Stomach (tissue), 9 donors: ENCODE data around the gene NCAPG2. TPM values are rescaled to one million over a fixed set of nuclear protein-coding genes. Genes with fewer than 3 reads are reported as not detected.
"Not testable (repeated sequence)": the region's sequence is repeated elsewhere in the genome, so short reads cannot be mapped to it uniquely, and the experiment has no call there.

Experiments
- DNase-seq, 2 donors: peaks; one replicate each; pipeline versions ENCODE4 v3.0.0 to v3.0.0-alpha.2; 2013 to 2019
- H3K27ac ChIP-seq, 5 donors: fragments of 200-600 bp in 4 of 5; sonication (generic) in 4 of 5; one replicate each; pipeline ENCODE4 v1.5.1; 2013 to 2019; ENCODE audit warnings: mild to moderate bottlenecking in 1 of 5, moderate library complexity in 1 of 5
- H3K27me3 ChIP-seq, 3 donors: fragments of 200-600 bp; sonication (generic); one replicate each; pipeline ENCODE4 v1.5.1; 2017 to 2019; ENCODE audit warnings: mixed run types in 1 of 3
- H3K36me3 ChIP-seq, 4 donors: fragments of 200-600 bp; sonication (generic); 1 replicate in 3 of 4; 2 replicates in 1 of 4; pipeline ENCODE4 v1.5.1; 2016 to 2019
- H3K4me1 ChIP-seq, 4 donors: fragments of 200-600 bp; sonication (generic); one replicate each; pipeline ENCODE4 v1.5.1; 2016 to 2019
- H3K4me3 ChIP-seq, 4 donors: fragments of 200-600 bp; sonication (generic) in 3 of 4; one replicate each; pipeline ENCODE4 v1.5.1; 2016 to 2019; ENCODE audit warnings: mild to moderate bottlenecking in 1 of 4
- H3K9me3 ChIP-seq, 4 donors: fragments of 200-600 bp; sonication (generic); one replicate each; pipeline ENCODE4 v1.5.1; 2016 to 2019
- CTCF ChIP-seq, 7 experiments: fragments of 450-650 bp in 4 of 7; fragments of 200-600 bp in 3 of 7; sonication (generic) in 3 of 7; IDR thresholded peaks; one replicate each; pipeline ENCODE4 v1.5.1; 2016 to 2019; ENCODE audit warnings: antibody characterized with exemption in 7 of 7, control low read depth in 2 of 7, mild to moderate bottlenecking in 1 of 7
- EP300 ChIP-seq: sonication (generic); formaldehyde crosslinking; IDR thresholded peaks from one replicate; pipeline ENCODE4 v1.6.1; 2017; ENCODE audit warnings: antibody characterized with exemption
- POLR2A ChIP-seq, 4 donors: fragments of 450-650 bp; IDR thresholded peaks; one replicate each; pipeline ENCODE4 v1.6.1; 2016; ENCODE audit warnings: antibody characterized with exemption in 4 of 4, control low read depth in 2 of 4, mild to moderate bottlenecking in 1 of 4, moderate library complexity in 1 of 4
- POLR2AphosphoS5 ChIP-seq, 3 donors: sonication (generic); formaldehyde crosslinking; IDR thresholded peaks; one replicate each; pipeline ENCODE4 v1.6.1; 2016; ENCODE audit warnings: antibody characterized with exemption in 3 of 3
- WGBS, 5 donors: extraction: QIAGEN DNeasy Blood & Tissue Kit in 3 of 5; methylation state at CpG; one replicate each; pipeline versions ENCODE4 v1.1.5 to v1.1.7; 2013 to 2018; 5-methylcytosine and 5-hydroxymethylcytosine counted together
- intact Hi-C: fragments of 100-400 bp; cut with DNase I; formaldehyde crosslinking; loops from one replicate; pipeline ENCODE4 v1.15.1; 2023; ENCODE audit warnings: low total_unique reads
- polyA plus RNA-seq, 3 donors: library from polyadenylated mRNA; stranded (reverse); fragments of 200-250 nt; gene quantifications; one replicate each; pipeline ENCODE4 v1.2.3, GENCODE V29; 2013
- total RNA-seq, 5 donors: library from RNA; depleted of rRNA; stranded (reverse); fragments of >200 nt; gene quantifications; one replicate each; pipeline versions ENCODE4 v1.1.0 to v1.2.3, GENCODE V29; 2014 to 2016
- donor health status: healthy with polysubstance abuse.
- donor health status: Bipolar disorder and iron deficiency.
- donor health status: healthy.

NCAPG2 gene
- total and polyA plus RNA-seq, 8 donors = 2.6 to 24.2 (median 8.3) TPM

GRCh38 chr7:158702944-158703343 lies 1.7 kb downstream of the NCAPG2 start:
- intact Hi-C loops = loop anchor here (5.0 kb wide), 1 partner anchor 274 kb away; no protein-coding TSS in a partner anchor
- 54 to 73% (median 59%) methylated on average over 3 of the region's 3 CpGs for WGBS, 5 donors
- H3K27me3 ChIP-seq = no peaks in the 10 kb centered on the region
- no peak overlapping the region for H3K27ac ChIP-seq
- H3K36me3 ChIP-seq = peaks cover 0 to 10% (median 4%) of the 10 kb centered on the region in 4 donors
- H3K4me3 ChIP-seq = no peak overlapping the region
- H3K9me3 ChIP-seq = peaks cover 0 to 8% (median 0%) of the 10 kb centered on the region in 4 donors
- no peak for TF ChIP-seq CTCF (IDR thresholded peaks at IDR 0.05)
- TF ChIP-seq POLR2AphosphoS5 (IDR thresholded peaks at IDR 0.05) = no peak
- no peak for TF ChIP-seq EP300
- TF ChIP-seq POLR2A (IDR thresholded peaks at IDR 0.05) = no peak
- peaks cover 7 to 28% (median 21%) of the 10 kb centered on the region in 4 donors for H3K4me1 ChIP-seq
- no peak for DNase-seq

GRCh38 chr7:158702196-158702595 lies 2.4 kb downstream of the NCAPG2 start:
- H3K9me3 ChIP-seq = peaks cover 0 to 1% (median 0%) of the 10 kb centered on the region in 4 donors
- TF ChIP-seq CTCF (IDR thresholded peaks at IDR 0.05) (no peak), EP300 (no peak), POLR2A (IDR thresholded peaks at IDR 0.05) (no peak)
- H3K27me3 ChIP-seq = no peaks in the 10 kb centered on the region
- peaks cover 0 to 10% (median 4%) of the 10 kb centered on the region in 4 donors for H3K36me3 ChIP-seq
- WGBS, 5 donors = 56 to 61% (median 57%) methylated on average over 4 of the region's 4 CpGs
- H3K4me1 ChIP-seq = peaks cover 7 to 28% (median 21%) of the 10 kb centered on the region in 4 donors
- no peak overlapping the region for H3K27ac ChIP-seq
- no peak for DNase-seq
- H3K4me3 ChIP-seq = no peak overlapping the region
- intact Hi-C loops = loop anchor here (5.0 kb wide), 1 partner anchor 275 kb away; no protein-coding TSS in a partner anchor

GRCh38 chr7:158700008-158700407 lies 4.6 kb downstream of the NCAPG2 start:
- no peak overlapping the region for H3K27ac ChIP-seq
- intact Hi-C loops = loop anchor here (5.0 kb wide), 1 partner anchor 277 kb away; no protein-coding TSS in a partner anchor
- DNase-seq = no peak
- no peak overlapping the region for H3K4me3 ChIP-seq
- no peaks in the 10 kb centered on the region for H3K9me3 ChIP-seq
- H3K27me3 ChIP-seq = no peaks in the 10 kb centered on the region
- WGBS, 5 donors = 89 to 96% (median 92%) methylated on average over 5 of the region's 5 CpGs
- TF ChIP-seq POLR2AphosphoS5 (IDR thresholded peaks at IDR 0.05) = no peak
- H3K36me3 ChIP-seq = peaks cover 0 to 14% (median 4%) of the 10 kb centered on the region in 4 donors
- H3K4me1 ChIP-seq = peaks cover 15 to 31% (median 19%) of the 10 kb centered on the region in 4 donors

GRCh38 chr7:158699341-158699740 lies 5.3 kb downstream of the NCAPG2 start:
- 0% methylated on average over 1 of the region's 1 CpG for WGBS, 5 donors
- Histone ChIP-seq H3K36me3 (peaks cover 0 to 14% (median 4%) of the 10 kb centered on the region in 4 donors), H3K27me3 (no peaks in the 10 kb centered on the region), H3K9me3 (no peaks in the 10 kb centered on the region), H3K4me3 (no peak overlapping the region), H3K27ac (no peak overlapping the region), H3K4me1 (peaks cover 15 to 31% (median 17%) of the 10 kb centered on the region in 4 donors)
- TF ChIP-seq EP300 (no peak), POLR2A (IDR thresholded peaks at IDR 0.05) (no peak), CTCF (IDR thresholded peaks at IDR 0.05) (no peak), POLR2AphosphoS5 (IDR thresholded peaks at IDR 0.05) (no peak)
- intact Hi-C loops = no loop called here
- no peak for DNase-seq

- WGBS, 5 donors = 81 to 94% (median 91%) methylated on average over 3 of the region's 3 CpGs
- H3K27me3 ChIP-seq = no peaks in the 10 kb centered on the region
- H3K36me3 ChIP-seq = peaks cover 0 to 14% (median 4%) of the 10 kb centered on the region in 4 donors
- H3K4me1 ChIP-seq = peaks cover 9 to 24% (median 11%) of the 10 kb centered on the region in 4 donors
- H3K27ac ChIP-seq = no peak overlapping the region
- H3K4me3 ChIP-seq = no peak overlapping the region
- no peaks in the 10 kb centered on the region for H3K9me3 ChIP-seq
- no peak for DNase-seq
- TF ChIP-seq EP300 = no peak
- intact Hi-C loops = no loop called here
These were observed 5.9 kb downstream of the NCAPG2 start for GRCh38 chr7:158698657-158699195.

- H3K9me3 ChIP-seq, H3K27me3 ChIP-seq, DNase-seq, intact Hi-C loops, H3K27ac ChIP-seq, H3K4me3 ChIP-seq: not testable (repeated sequence)
- peaks cover 0 to 15% (median 4%) of the 10 kb centered on the region in 4 donors for H3K36me3 ChIP-seq
- H3K4me1 ChIP-seq = peaks cover 5 to 14% (median 9%) of the 10 kb centered on the region in 4 donors
- WGBS, 5 donors = 93 to 98% (median 97%) methylated on average over 2 of the region's 2 CpGs
These were observed 7.0 kb downstream of the NCAPG2 start for GRCh38 chr7:158697597-158697996.
